ENCODE measurements around the gene NLRP1. TPM values are rescaled to one million over a fixed set of nuclear protein-coding genes. Genes with fewer than 3 reads are reported as not detected.

Gene NLRP1
- total RNA-seq, 1 donor from 2014 or later = 16.7 TPM

GRCh38 chr17:5555254-5555653, 29.1 kb downstream of the NLRP1 start:
- DNase-seq = peak; percentile 9

- no peak for DNase-seq
Observed at GRCh38 chr17:5553479-5553878, 30.8 kb downstream of the NLRP1 start.

GRCh38 chr17:5552841-5553240, 31.5 kb downstream of the NLRP1 start:
- no peak for DNase-seq

GRCh38 chr17:5545051-5545987, 39.0 kb downstream of the NLRP1 start:
- no peak for DNase-seq

GRCh38 chr17:5544115-5544514, 40.2 kb downstream of the NLRP1 start:
- no peak for DNase-seq

GRCh38 chr17:5541610-5542202, 42.6 kb downstream of the NLRP1 start:
- no peak for DNase-seq

- no peak for DNase-seq
Observed at GRCh38 chr17:5540321-5540720, 44.0 kb downstream of the NLRP1 start.

- no peak for DNase-seq
Observed at GRCh38 chr17:5539286-5539685, 45.0 kb downstream of the NLRP1 start.

- DNase-seq = no peak
Observed at GRCh38 chr17:5536866-5537650, 47.3 kb downstream of the NLRP1 start.

GRCh38 chr17:5535436-5535835, 48.9 kb downstream of the NLRP1 start:
- no peak for DNase-seq

GRCh38 chr17:5533486-5534315, 50.6 kb downstream of the NLRP1 start:
- peak; percentile 66 for DNase-seq

GRCh38 chr17:5532581-5532980, 51.7 kb downstream of the NLRP1 start:
- no peak for DNase-seq

- no peak for DNase-seq
Observed at GRCh38 chr17:5531085-5531418, 53.3 kb downstream of the NLRP1 start.

- no peak for DNase-seq
Observed at GRCh38 chr17:5530265-5531084, 53.8 kb downstream of the NLRP1 start.

GRCh38 chr17:5527601-5528250, 56.6 kb downstream of the NLRP1 start:
- peak; percentile 42 for DNase-seq

GRCh38 chr17:5526821-5527598, 57.3 kb downstream of the NLRP1 start:
- peak; percentile 98 for DNase-seq

- DNase-seq = no peak
Observed at GRCh38 chr17:5523249-5523648, 61.1 kb downstream of the NLRP1 start.

GRCh38 chr17:5522476-5522875, 61.8 kb downstream of the NLRP1 start:
- no peak for DNase-seq

GRCh38 chr17:5516060-5516792, 68.1 kb downstream of the NLRP1 start:
- peak; percentile 42 for DNase-seq
